Stimulated activated CD4-positive, alpha-beta T cell treated with anti-CD3 and anti-CD28 coated beads, Interleukin-1b, Interleukin-23, amount 100 ng/mL, for 24 hours (primary cell): ENCODE results near the gene RSAD2.

ENCODE experiments used
- DNase-seq, 4 experiments: peaks; one replicate each; pipeline ENCODE4 v3.0.0-alpha.2; 2020; ENCODE audit warnings: low read depth in 4 of 4, low spot score in 1 of 4

RSAD2 gene

DNA sequence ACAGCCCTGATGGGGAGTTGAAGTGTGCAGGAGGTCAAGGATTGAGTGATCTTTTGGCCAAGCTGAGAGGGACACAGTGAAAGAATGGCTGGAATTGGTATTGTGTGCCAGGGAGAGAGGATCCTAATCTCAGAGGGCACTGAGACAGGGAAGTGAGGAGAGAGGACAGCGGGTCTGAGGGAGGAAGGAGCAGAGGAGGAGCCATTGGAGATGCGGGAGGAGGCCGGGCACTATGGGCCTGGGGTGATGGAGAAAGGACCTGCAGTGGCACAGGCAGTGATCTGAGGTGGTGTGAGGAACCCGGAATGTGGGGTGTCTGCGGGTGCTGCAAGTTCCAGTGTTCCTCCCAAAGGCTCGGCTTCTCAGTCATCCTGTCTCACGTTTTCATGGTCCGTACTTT lies 66.4 kb downstream of the RSAD2 start:
- no peak for DNase-seq

DNA sequence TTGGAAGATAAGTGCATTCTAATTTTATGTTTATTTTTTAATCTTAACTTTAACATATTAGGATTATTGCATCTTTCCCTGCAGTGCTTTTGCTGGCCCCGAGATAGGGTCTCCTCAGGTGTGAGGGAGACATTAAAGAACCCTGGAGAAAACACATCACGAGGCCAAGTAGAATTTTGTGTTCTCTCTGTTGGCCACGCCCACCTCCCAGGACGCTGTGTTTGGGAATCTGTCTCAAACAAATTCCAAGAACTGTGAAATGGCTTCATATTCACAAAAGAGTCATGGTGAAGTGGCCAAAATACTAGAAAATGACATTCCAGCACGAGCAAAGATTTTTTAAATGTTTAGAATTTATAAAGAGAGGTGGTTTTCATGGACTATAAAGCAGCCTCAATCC lies 67.0 kb downstream of the RSAD2 start:
- no peak for DNase-seq

DNA sequence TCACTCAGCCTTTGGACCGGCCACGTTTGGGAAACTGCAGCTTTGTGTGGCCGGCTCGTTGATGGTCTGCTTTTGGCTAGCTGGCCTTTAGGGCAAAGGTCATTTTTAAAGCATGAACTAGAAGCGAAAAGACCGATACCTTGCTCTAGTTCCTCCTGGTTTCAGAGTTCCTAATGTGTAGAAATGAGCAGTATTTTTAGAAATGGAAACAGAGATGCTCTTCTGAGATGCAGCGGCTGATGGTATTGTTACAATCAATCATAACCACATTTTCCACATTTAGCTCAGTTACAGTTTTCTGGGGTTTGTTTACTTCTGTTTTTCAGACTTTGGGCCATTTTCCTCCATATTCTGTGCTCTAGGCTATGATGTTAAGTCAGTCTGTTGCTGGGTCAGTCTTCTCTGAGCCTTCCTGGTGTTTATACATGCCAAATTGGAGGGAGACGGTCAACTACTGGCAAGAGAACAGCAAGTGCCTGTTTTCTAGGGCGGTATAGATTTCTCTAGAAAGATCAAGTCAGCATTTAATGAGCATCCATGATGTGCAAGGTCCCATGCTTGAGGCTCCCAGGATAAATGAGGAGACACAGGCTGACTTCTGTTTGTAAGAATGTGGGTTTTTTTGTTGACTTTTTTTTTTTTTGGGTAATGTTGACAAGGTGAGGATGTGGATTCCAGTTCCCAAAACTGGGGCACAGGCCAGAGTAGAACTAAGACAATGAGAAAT lies 67.7 kb downstream of the RSAD2 start:
- no peak for DNase-seq

DNA sequence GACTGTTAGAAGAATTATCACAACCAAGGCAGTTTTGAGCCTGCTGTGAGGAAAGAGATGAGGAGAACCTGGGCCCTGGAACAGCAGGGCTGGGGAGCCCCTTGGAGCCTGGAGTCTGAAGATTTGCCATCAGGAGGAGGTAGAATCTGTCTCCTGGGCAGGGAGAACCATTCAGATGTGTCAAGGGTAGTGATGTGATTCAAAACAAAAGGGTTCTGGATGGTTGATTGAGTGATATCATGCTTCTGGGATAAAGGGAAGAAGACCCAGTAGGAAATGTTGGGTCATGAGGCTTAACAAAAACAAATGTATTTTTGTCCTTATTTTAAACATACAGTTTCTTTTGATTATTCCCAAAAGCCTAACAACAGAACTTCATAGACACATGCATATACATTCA lies 68.2 kb downstream of the RSAD2 start:
- DNase-seq: no peak

DNA sequence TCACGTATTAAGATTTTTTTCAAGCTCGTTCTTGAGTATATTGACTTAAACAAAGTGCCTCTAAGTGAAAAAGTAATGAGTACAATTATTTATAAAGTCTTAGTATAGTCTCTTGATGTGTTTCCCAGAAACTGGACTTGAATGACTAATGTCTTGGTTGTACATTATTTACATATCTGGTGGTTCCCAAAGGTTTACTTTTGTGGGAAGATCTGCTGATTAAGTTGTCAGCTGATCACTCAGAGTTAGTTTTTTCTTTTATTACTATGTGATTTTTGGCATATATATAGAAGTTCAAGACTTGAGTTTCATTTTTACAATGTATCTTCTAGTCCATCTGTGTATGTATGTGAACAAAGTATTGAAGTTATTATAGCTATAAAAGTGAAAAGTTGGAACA lies 69.1 kb downstream of the RSAD2 start:
- no peak for DNase-seq
